KMS-11 (cell line): ENCODE results near the gene NR3C1.

Experiments used
- H2AFZ ChIP-seq: fragments of 200-600 bp; sonication (generic); 2 replicates; pipeline ENCODE4 v1.6.1; 2016; ENCODE audit warnings: antibody characterized with exemption, mixed run types, low read depth
- H3K27ac ChIP-seq: fragments of 200-600 bp; sonication (generic); 2 replicates; pipeline ENCODE4 v1.6.1; 2016; ENCODE audit warnings: mild to moderate bottlenecking, mixed run types
- H3K27me3 ChIP-seq: fragments of 200-600 bp; sonication (generic); 2 replicates; pipeline ENCODE4 v1.6.1; 2017; ENCODE audit warnings: mild to moderate bottlenecking, low read depth, mixed run types, moderate library complexity; ENCODE audit not compliant: insufficient read depth
- H3K36me3 ChIP-seq: fragments of 200-600 bp; sonication (generic); 2 replicates; pipeline ENCODE4 v1.6.1; 2017; ENCODE audit warnings: mild to moderate bottlenecking, mixed run types; ENCODE audit not compliant: insufficient read depth
- H3K4me1 ChIP-seq: fragments of 200-600 bp; sonication (generic); 2 replicates; pipeline ENCODE4 v1.6.1; 2016; ENCODE audit warnings: mild to moderate bottlenecking, low read depth, mixed run types; ENCODE audit not compliant: poor library complexity, severe bottlenecking
- H3K4me2 ChIP-seq: fragments of 200-600 bp; sonication (generic); 2 replicates; pipeline ENCODE4 v1.7.0; 2016; ENCODE audit warnings: mild to moderate bottlenecking, mixed run types
- H3K4me3 ChIP-seq: fragments of 200-600 bp; sonication (generic); IDR thresholded peaks from 2 replicates; pipeline ENCODE4 v1.6.1; 2017; ENCODE audit warnings: low read depth, low read length, mixed read lengths; ENCODE audit not compliant: insufficient read depth
- H3K79me2 ChIP-seq: fragments of 200-600 bp; sonication (generic); 2 replicates; pipeline ENCODE4 v1.6.1; 2016; ENCODE audit warnings: low read depth, mixed run types; ENCODE audit not compliant: insufficient read depth
- H3K9ac ChIP-seq: fragments of 200-600 bp; sonication (generic); 2 replicates; pipeline ENCODE4 v1.6.1; 2016; ENCODE audit warnings: mild to moderate bottlenecking, mixed run types
- H4K20me1 ChIP-seq: fragments of 200-600 bp; sonication (generic); 2 replicates; pipeline ENCODE4 v1.6.1; 2016; ENCODE audit warnings: mild to moderate bottlenecking, mixed run types; ENCODE audit not compliant: insufficient read depth
- CTCF ChIP-seq: fragments of 200-600 bp; sonication (generic); conservative IDR thresholded peaks from 2 replicates; pipeline ENCODE4 v1.6.1; 2017; ENCODE audit warnings: low read depth, mild to moderate bottlenecking, antibody characterized with exemption, low read length, moderate library complexity, mixed read lengths

The NR3C1 gene

GRCh38 chr5:143413958-143414669 is 10.6 kb upstream of the NR3C1 start:
- H3K79me2 ChIP-seq: no peaks in the 10 kb centered on the region
- H3K27me3 ChIP-seq: no peaks in the 10 kb centered on the region
- H2AFZ ChIP-seq: peak overlapping the region; percentile 21; the same call in 1 of the 2 replicates
- no peaks in the 10 kb centered on the region for H4K20me1 ChIP-seq
- H3K4me1 ChIP-seq: peaks cover 17% of the 10 kb centered on the region
- H3K27ac ChIP-seq: no peak overlapping the region
- H3K36me3 ChIP-seq: no peaks in the 10 kb centered on the region
- no peak overlapping the region for H3K9ac ChIP-seq
- no peak overlapping the region for H3K4me3 ChIP-seq
- TF ChIP-seq CTCF: no peak
- H3K4me2 ChIP-seq: peak overlapping the region; percentile 3; the same call in 1 of the 2 replicates

DNA sequence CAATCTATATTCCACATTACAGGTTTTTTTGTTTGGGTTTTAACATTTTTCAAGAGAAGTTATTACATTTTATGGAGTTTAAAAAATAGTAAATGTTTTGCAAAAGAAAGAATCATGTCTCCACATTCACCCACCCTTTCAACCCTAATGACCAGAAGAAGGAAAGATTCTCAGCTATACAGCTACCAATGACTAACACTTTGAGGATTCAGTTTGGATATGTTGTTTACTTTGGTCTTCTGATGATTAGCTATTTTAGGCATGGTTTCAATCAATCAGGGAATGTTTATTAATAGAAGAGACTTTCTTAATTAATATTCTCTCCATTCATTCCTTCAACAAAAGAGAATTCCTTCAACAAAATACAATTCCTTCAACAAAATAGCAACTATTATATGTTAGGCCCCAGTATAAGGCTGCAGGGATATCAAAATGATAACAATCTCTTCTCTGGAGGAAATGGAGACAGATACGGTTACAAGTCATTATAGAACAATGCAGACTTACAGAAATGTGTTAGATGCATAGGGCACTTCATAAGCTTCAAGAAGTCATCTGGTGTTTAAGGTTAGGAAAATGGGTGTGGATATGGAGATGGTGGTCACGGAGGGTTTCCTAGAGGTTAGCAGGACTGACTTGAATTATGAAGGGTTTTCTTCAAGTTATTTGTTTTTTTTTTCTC is 9.3 kb upstream of the NR3C1 start:
- Histone ChIP-seq H3K4me1 (peaks cover 17% of the 10 kb centered on the region), H3K4me3 (no peak overlapping the region), H3K36me3 (no peaks in the 10 kb centered on the region), H4K20me1 (no peaks in the 10 kb centered on the region), H2AFZ (no peak overlapping the region), H3K79me2 (no peaks in the 10 kb centered on the region), H3K4me2 (no peak overlapping the region), H3K9ac (no peak overlapping the region), H3K27ac (no peak overlapping the region), H3K27me3 (no peaks in the 10 kb centered on the region)
- no peak for TF ChIP-seq CTCF

DNA sequence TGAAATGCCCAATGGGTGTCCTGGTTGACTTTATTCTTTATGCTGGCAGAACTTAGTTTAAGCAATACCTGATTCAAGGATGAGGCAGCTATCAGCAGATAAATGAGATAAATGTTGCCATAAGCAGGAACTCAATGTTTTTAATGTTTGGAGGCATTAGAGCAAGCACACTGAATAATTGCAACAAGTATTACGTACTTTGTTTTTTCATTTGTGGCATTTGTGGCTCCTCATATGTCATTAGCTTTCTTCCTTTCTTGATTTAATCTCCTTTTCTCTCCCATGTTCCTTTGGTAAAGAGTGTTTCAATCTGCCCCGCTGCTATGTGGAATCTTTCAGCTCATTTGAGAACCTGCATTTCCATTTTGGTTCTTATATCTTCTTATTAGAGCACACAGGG is 6.4 kb upstream of the NR3C1 start:
- TF ChIP-seq CTCF: no peak
- 0 out of 2 replicates have a peak, but pooled peaks cover 5% of the 10 kb centered on the region for H3K79me2 ChIP-seq

GRCh38 chr5:143406408-143406807 is 2.9 kb upstream of the NR3C1 start:
- H3K27ac ChIP-seq: peak overlapping the region; percentile 100; the same call in 1 of the 2 replicates
- no peaks in the 10 kb centered on the region for H3K27me3 ChIP-seq
- H3K4me3 ChIP-seq: no peak overlapping the region
- no peak for TF ChIP-seq CTCF
- no peak overlapping the region for H2AFZ ChIP-seq
- H3K79me2 ChIP-seq: peaks cover 25% of the 10 kb centered on the region
- H3K4me1 ChIP-seq: peaks cover 18% of the 10 kb centered on the region
- peak overlapping the region; percentile 69 for H3K4me2 ChIP-seq
- no peaks in the 10 kb centered on the region for H4K20me1 ChIP-seq
- no peak overlapping the region for H3K9ac ChIP-seq
- H3K36me3 ChIP-seq: no peaks in the 10 kb centered on the region

More for the DNA sequence above, 6.4 kb upstream of the NR3C1 start:
- H3K4me3 ChIP-seq: no peak overlapping the region
- H3K4me2 ChIP-seq: no peak overlapping the region
- H3K36me3 ChIP-seq: no peaks in the 10 kb centered on the region
- no peaks in the 10 kb centered on the region for H3K27me3 ChIP-seq
- H4K20me1 ChIP-seq: no peaks in the 10 kb centered on the region
- no peak overlapping the region for H3K27ac ChIP-seq
- H3K4me1 ChIP-seq: peaks cover 35% of the 10 kb centered on the region
- H2AFZ ChIP-seq: no peak overlapping the region
- H3K9ac ChIP-seq: no peak overlapping the region
